Measurements from ENCODE around the gene AIFM3.

DNA sequence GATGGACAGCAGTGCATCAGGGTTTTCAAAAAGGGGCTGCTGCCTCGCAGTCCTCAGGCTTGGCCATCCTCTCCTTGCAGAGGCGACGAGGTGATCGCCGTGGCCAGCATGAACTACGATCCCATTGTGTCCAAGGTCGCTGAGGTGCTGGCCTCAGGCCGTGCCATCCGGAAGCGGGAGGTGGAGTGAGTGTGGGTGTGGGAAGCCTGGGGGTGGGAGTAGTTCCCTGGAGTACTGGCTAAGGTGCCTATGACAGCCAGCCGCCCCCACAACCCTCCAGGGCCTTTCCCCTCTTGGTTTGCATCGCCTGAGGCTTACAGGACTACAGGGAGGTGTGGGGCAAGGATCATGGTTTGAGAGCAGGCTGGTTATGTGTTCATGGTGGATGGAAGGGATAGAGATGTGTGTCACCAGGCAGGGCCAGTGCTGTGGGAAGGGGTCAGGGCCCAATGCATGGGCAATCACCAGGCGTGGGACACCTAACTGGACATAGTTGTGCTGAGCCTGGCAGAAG lies 12.9 kb downstream of the AIFM3 start:
- TF ChIP-seq POLR2AphosphoS5 (IDR thresholded peaks at IDR 0.05; ENCODE audit: borderline replicate concordance, low read depth, low read length) (no peak), EZH2 (IDR thresholded peaks at IDR 0.05) (no peak)
